ACC112 (cell line): Measurements from ENCODE around the gene TOX2.

Source experiments
- H2AFZ ChIP-seq: fragments of 200-600 bp; sonication (generic); one replicate; pipeline ENCODE4 v1.6.0; 2017; ENCODE audit warnings: antibody characterized with exemption, low read length; ENCODE audit not compliant: unreplicated experiment
- H3K27ac ChIP-seq: fragments of 200-600 bp; sonication (generic); 2 replicates; pipeline ENCODE4 v1.5.1; 2014; ENCODE audit warnings: low read depth, mild to moderate bottlenecking, antibody characterized with exemption, low read length, moderate library complexity
- H3K27me3 ChIP-seq: fragments of 200-600 bp; sonication (generic); 2 replicates; pipeline ENCODE4 v1.6.1; 2014; ENCODE audit warnings: mild to moderate bottlenecking, antibody characterized with exemption, low read length, moderate library complexity, mixed read lengths; ENCODE audit not compliant: insufficient read depth
- H3K36me3 ChIP-seq: fragments of 200-600 bp; sonication (generic); 2 replicates; pipeline ENCODE4 v1.6.1; 2016; ENCODE audit warnings: mild to moderate bottlenecking, antibody characterized with exemption, low read length, moderate library complexity, mixed read lengths; ENCODE audit not compliant: insufficient read depth
- H3K4me1 ChIP-seq: fragments of 200-600 bp; sonication (generic); one replicate; pipeline ENCODE4 v1.6.1; 2016; ENCODE audit warnings: low read length, mixed read lengths; ENCODE audit not compliant: insufficient read depth, unreplicated experiment, control insufficient read depth
- H3K4me3 ChIP-seq: fragments of 200-600 bp; sonication (generic); 2 replicates; pipeline ENCODE4 v1.5.1; 2014; ENCODE audit warnings: mild to moderate bottlenecking, low read depth, low read length
- H3K79me2 ChIP-seq: fragments of 200-600 bp; sonication (generic); one replicate; pipeline ENCODE4 v1.6.0; 2016; ENCODE audit warnings: low read length; ENCODE audit not compliant: control insufficient read depth, unreplicated experiment, insufficient read depth

The TOX2 gene

GRCh38 chr20:44011251-44011940 is 96.7 kb downstream of the TOX2 start:
- peaks cover 12% of the 10 kb centered on the region; the same call in 1 of the 2 replicates for H3K27me3 ChIP-seq

GRCh38 chr20:44012466-44013226 is 98.0 kb downstream of the TOX2 start:
- H3K4me1 ChIP-seq: no peaks in the 10 kb centered on the region
- H3K4me3 ChIP-seq: no peak overlapping the region
- no peaks in the 10 kb centered on the region for H3K36me3 ChIP-seq
- H3K27me3 ChIP-seq: peaks cover 12% of the 10 kb centered on the region; the same call in 1 of the 2 replicates
- no peak overlapping the region for H3K27ac ChIP-seq
- no peaks in the 10 kb centered on the region for H3K79me2 ChIP-seq
- H2AFZ ChIP-seq: no peak overlapping the region

More at GRCh38 chr20:44011251-44011940, 96.7 kb downstream of the TOX2 start:
- Histone ChIP-seq H2AFZ (no peak overlapping the region), H3K27ac (no peak overlapping the region), H3K4me3 (no peak overlapping the region), H3K4me1 (no peaks in the 10 kb centered on the region), H3K79me2 (no peaks in the 10 kb centered on the region), H3K36me3 (no peaks in the 10 kb centered on the region)

GRCh38 chr20:44014807-44015732 is 100.4 kb downstream of the TOX2 start:
- Histone ChIP-seq H3K27me3 (peaks cover 12% of the 10 kb centered on the region; the same call in 1 of the 2 replicates), H3K36me3 (no peaks in the 10 kb centered on the region), H2AFZ (no peak overlapping the region), H3K27ac (no peak overlapping the region), H3K79me2 (no peaks in the 10 kb centered on the region), H3K4me1 (peaks cover 13% of the 10 kb centered on the region), H3K4me3 (no peak overlapping the region)

GRCh38 chr20:44015733-44016103 is 101.1 kb downstream of the TOX2 start:
- peaks cover 12% of the 10 kb centered on the region; the same call in 1 of the 2 replicates for H3K27me3 ChIP-seq
- H3K4me3 ChIP-seq: no peak overlapping the region
- H3K4me1 ChIP-seq: peaks cover 13% of the 10 kb centered on the region
- H3K36me3 ChIP-seq: no peaks in the 10 kb centered on the region
- no peaks in the 10 kb centered on the region for H3K79me2 ChIP-seq
- H2AFZ ChIP-seq: no peak overlapping the region
- no peak overlapping the region for H3K27ac ChIP-seq

- Histone ChIP-seq H3K36me3 (no peaks in the 10 kb centered on the region), H2AFZ (no peak overlapping the region), H3K79me2 (no peaks in the 10 kb centered on the region), H3K27me3 (peaks cover 12% of the 10 kb centered on the region; the same call in 1 of the 2 replicates), H3K4me3 (no peak overlapping the region), H3K4me1 (peaks cover 13% of the 10 kb centered on the region), H3K27ac (no peak overlapping the region)
Observed at GRCh38 chr20:44016525-44016924, 101.9 kb downstream of the TOX2 start.

- no peaks in the 10 kb centered on the region for H3K36me3 ChIP-seq
- peaks cover 7% of the 10 kb centered on the region; the same call in 1 of the 2 replicates for H3K27me3 ChIP-seq
- H3K4me3 ChIP-seq: no peak overlapping the region
- no peaks in the 10 kb centered on the region for H3K79me2 ChIP-seq
- no peak overlapping the region for H3K27ac ChIP-seq
- H2AFZ ChIP-seq: no peak overlapping the region
- H3K4me1 ChIP-seq: peaks cover 13% of the 10 kb centered on the region
Observed at GRCh38 chr20:44017211-44017610, 102.6 kb downstream of the TOX2 start.

- no peaks in the 10 kb centered on the region for H3K79me2 ChIP-seq
- H3K27ac ChIP-seq: no peak overlapping the region
- H3K27me3 ChIP-seq: peaks cover 7% of the 10 kb centered on the region; the same call in 1 of the 2 replicates
- no peaks in the 10 kb centered on the region for H3K36me3 ChIP-seq
- no peak overlapping the region for H2AFZ ChIP-seq
- peaks cover 13% of the 10 kb centered on the region for H3K4me1 ChIP-seq
- H3K4me3 ChIP-seq: no peak overlapping the region
Observed at GRCh38 chr20:44017905-44018258, 103.2 kb downstream of the TOX2 start.

GRCh38 chr20:44018259-44018941 is 103.7 kb downstream of the TOX2 start:
- Histone ChIP-seq H3K27ac (no peak overlapping the region), H3K27me3 (peaks cover 7% of the 10 kb centered on the region; the same call in 1 of the 2 replicates), H3K4me1 (peaks cover 13% of the 10 kb centered on the region), H3K36me3 (no peaks in the 10 kb centered on the region), H2AFZ (no peak overlapping the region), H3K79me2 (no peaks in the 10 kb centered on the region), H3K4me3 (no peak overlapping the region)

GRCh38 chr20:44018942-44019637 is 104.4 kb downstream of the TOX2 start:
- Histone ChIP-seq H2AFZ (no peak overlapping the region), H3K36me3 (no peaks in the 10 kb centered on the region), H3K27ac (no peak overlapping the region), H3K27me3 (peaks cover 13% of the 10 kb centered on the region; the same call in 1 of the 2 replicates), H3K4me1 (peaks cover 13% of the 10 kb centered on the region), H3K4me3 (no peak overlapping the region), H3K79me2 (no peaks in the 10 kb centered on the region)
